HG02678 (cell line): ENCODE measurements around the gene GPHB5.
"Not testable (repeated sequence)": the region's sequence is repeated elsewhere in the genome, so short reads cannot be mapped to it uniquely, and the experiment has no call there.

Source experiments
- ATAC-seq: cut with Tn5 transposase; IDR thresholded peaks from one replicate; pipeline ENCODE4 v1.9.1; 2021; ENCODE audit warnings: mild to moderate bottlenecking, moderate library complexity; ENCODE audit not compliant: unreplicated experiment

Gene GPHB5

GRCh38 chr14:63318835-63319234 is at the start of gene GPHB5:
GPHB5 (minus strand) TSS chr14:63318935; CDS start chr14:63317849, 1,086 bp downstream.
- no peak for ATAC-seq

- ATAC-seq = no peak
Measured at GRCh38 chr14:63367742-63368364, 49.1 kb upstream of the GPHB5 start.

- ATAC-seq = no peak
Measured at GRCh38 chr14:63362389-63362819, 43.7 kb upstream of the GPHB5 start.

GRCh38 chr14:63361790-63362189 is 43.1 kb upstream of the GPHB5 start:
- no peak for ATAC-seq

GRCh38 chr14:63357841-63358240 is 39.1 kb upstream of the GPHB5 start:
- no peak for ATAC-seq

GRCh38 chr14:63345826-63346225 is 27.1 kb upstream of the GPHB5 start:
- ATAC-seq = no peak

- ATAC-seq = no peak
Measured at GRCh38 chr14:63344336-63344735, 25.6 kb upstream of the GPHB5 start.

GRCh38 chr14:63343878-63344277 is 25.1 kb upstream of the GPHB5 start:
- no peak for ATAC-seq

GRCh38 chr14:63342371-63342770 is 23.6 kb upstream of the GPHB5 start:
- no peak for ATAC-seq

GRCh38 chr14:63328787-63329737 is 10.3 kb upstream of the GPHB5 start:
- no peak for ATAC-seq

- ATAC-seq = no peak
Measured at GRCh38 chr14:63326840-63327239, 8.1 kb upstream of the GPHB5 start.

- no peak for ATAC-seq
Measured at GRCh38 chr14:63322897-63323573, 4.3 kb upstream of the GPHB5 start.

GRCh38 chr14:63322472-63322871 is 3.7 kb upstream of the GPHB5 start:
- ATAC-seq = no peak

- ATAC-seq = no peak
Measured at GRCh38 chr14:63308723-63309317, 9.9 kb downstream of the GPHB5 start.

GRCh38 chr14:63304429-63304828 is 14.3 kb downstream of the GPHB5 start:
- ATAC-seq = not testable (repeated sequence)

- ATAC-seq = no peak
Measured at GRCh38 chr14:63301891-63302534, 16.7 kb downstream of the GPHB5 start.

- no peak for ATAC-seq
Measured at GRCh38 chr14:63300854-63301253, 17.9 kb downstream of the GPHB5 start.

- no peak for ATAC-seq
Measured at GRCh38 chr14:63299351-63300110, 19.2 kb downstream of the GPHB5 start.

- ATAC-seq = no peak
Measured at GRCh38 chr14:63297372-63298063, 21.2 kb downstream of the GPHB5 start.
